ENCODE measurements around the gene SCRT2.

SCRT2 gene

DNA sequence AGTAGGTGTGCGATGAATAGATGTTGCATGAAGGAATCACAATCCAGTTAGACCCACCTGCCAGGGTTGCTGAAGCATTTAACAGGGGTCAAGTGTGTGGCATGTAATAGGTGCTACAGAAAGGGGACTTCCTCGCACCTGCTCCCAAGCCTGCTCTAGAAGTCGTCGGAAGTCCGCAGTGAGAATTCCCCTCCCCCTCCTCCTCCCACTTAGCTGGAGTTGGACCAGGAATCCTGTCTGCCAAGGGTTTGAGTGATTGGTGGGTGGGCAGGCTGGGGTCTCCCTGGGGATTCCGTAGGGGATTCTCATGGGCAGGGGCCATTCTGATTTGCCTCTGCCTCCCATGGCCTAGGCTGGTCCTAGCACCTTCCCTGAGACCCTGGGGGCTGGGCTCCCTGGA is 10.3 kb downstream of the SCRT2 start:
- no peak for DNase-seq (ENCODE audit: low read depth)
- TF ChIP-seq, protein P1, sequence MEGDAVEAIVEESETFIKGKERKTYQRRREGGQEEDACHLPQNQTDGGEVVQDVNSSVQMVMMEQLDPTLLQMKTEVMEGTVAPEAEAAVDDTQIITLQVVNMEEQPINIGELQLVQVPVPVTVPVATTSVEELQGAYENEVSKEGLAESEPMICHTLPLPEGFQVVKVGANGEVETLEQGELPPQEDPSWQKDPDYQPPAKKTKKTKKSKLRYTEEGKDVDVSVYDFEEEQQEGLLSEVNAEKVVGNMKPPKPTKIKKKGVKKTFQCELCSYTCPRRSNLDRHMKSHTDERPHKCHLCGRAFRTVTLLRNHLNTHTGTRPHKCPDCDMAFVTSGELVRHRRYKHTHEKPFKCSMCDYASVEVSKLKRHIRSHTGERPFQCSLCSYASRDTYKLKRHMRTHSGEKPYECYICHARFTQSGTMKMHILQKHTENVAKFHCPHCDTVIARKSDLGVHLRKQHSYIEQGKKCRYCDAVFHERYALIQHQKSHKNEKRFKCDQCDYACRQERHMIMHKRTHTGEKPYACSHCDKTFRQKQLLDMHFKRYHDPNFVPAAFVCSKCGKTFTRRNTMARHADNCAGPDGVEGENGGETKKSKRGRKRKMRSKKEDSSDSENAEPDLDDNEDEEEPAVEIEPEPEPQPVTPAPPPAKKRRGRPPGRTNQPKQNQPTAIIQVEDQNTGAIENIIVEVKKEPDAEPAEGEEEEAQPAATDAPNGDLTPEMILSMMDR (conservative IDR thresholded peaks at IDR 0.05; ENCODE audit: low read depth, low read length): no peak
- no peak overlapping the region for H3K4me3 ChIP-seq (ENCODE audit: low read length)

DNA sequence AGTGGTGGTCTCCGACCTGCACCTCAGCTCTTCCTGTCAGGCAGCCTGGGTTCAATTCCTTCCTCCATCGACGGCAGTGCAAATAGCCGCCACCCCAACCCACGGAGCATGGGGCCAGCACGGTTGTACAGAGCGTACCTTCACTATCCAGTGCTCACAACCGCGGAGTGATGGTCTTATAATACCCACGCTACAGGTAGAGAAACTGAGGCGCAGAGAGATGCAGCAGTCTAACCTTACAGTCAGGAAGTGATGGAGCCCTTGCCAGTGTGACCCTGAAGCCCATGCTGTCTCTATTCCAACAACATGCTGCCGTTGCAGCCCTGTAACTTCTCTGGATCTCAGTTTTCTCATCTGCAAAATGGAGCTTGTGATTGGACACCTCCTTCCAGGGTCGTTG is 11.0 kb downstream of the SCRT2 start:
- H3K4me3 ChIP-seq (ENCODE audit: low read length): no peak overlapping the region
- no peak for DNase-seq (ENCODE audit: low read depth)
- TF ChIP-seq, protein P1 (conservative IDR thresholded peaks at IDR 0.05; ENCODE audit: low read depth, low read length): no peak

DNA sequence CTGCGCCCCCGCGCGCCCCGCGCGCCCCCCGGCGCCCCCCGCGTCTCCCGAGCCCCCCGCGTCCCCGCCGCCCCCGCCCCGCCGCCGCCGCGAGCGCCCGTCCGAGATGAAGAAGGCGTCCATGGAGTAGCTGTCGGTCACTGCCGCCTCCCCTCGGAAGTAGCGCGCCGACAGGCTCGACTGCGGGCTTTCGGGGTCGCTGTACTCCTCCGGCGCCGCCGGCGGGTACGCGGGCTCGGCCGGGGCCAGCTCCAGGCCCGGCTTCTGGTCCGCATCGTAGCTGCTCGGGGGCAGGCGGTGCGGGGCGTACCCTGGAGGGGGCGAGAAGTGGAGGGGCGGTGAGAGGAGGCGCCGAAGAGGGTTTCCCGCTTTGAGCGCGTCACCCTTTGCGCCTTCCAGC is 11.5 kb downstream of the SCRT2 start:
- TF ChIP-seq, protein P1 (conservative IDR thresholded peaks at IDR 0.05; ENCODE audit: low read depth, low read length): no peak
- H3K4me3 ChIP-seq (ENCODE audit: low read length): no peak overlapping the region
- DNase-seq (ENCODE audit: low read depth): no peak

DNA sequence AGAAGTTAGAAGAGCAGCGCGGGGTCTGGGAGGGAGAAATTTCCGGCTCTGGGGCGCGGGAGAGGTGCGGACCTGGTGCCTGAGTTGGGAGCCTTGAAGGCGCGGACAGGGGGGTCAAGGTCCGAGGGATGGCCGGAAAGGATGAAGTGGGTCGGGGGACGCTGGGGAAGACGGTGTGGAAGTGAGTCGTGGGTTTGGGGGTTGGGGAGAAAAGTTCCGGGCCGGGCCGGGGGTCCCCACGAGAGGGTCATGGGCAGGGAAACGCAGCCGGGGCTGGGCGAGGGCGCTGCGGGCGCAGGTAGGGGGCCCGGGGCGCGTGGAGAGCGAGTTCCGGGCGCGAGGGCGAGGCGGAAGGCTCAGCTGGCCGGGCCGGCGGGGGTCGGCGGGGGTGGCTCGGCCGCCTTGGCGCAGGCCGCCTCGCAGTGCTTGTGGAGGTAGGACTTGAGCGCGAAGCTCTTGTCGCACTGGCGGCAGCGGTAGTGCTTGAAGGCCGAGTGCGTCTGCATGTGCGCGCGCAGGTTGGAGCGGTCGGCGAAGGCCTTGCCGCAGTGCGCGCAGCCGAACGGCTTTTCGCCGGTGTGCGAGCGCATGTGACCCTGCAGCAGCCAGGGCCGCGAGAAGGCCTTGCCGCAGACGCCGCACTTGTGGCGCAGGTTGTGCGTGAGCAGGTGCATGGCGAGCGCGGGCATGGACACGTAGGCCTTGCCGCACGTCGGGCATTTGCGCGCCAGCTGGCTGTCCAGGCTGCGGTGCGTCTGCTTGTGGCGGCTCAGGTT is 12.1 kb downstream of the SCRT2 start:
- DNase-seq (ENCODE audit: low read depth): no peak
- TF ChIP-seq, protein P1 (conservative IDR thresholded peaks at IDR 0.05; ENCODE audit: low read depth, low read length): no peak
- no peak overlapping the region for H3K4me3 ChIP-seq (ENCODE audit: low read length)

DNA sequence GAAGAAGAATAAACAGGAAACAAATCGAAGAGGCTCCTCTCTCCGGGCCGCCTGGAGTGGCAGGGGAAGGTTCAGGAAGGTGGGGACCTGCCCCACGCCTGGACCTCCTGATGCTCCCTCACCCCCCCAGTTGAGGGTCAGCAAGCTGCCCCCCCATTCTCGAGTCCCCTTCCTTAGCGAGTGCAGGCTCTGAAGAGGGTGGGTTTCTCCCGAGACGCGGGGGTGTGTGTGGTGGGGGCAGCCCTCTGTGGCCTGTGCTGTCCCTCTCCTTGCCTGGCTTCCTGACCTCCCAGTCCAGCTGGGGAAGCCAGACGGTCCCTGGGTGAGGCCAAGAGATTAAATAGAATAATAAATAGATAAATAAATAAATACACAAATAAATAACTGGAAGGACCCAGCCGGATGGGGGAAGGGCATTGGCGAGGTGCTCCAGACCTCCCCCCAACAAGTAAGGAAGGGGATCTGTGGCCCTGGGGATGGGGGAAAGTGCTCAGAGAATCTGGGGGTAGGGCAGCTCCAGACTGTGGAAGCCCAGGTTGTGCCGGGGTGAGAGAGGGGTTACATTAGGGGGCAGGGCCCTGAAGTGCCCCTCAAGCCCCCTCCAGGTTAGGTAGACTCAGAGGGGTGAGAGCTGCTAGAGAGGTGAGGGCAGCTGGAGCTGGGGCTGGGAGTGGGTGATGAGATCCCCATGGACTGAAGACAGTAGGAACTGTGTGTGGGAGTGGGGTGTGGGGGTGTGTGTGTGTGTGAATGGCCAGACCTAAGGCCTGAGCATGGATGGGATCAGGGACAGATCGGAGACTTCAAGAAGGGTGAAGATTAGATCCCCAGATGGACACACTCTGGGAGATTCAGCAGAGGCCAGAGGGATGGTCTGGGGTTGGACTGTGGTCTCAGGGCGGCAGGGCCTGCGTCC is 13.1 kb downstream of the SCRT2 start:
- H3K4me3 ChIP-seq (ENCODE audit: low read length): no peak overlapping the region
- DNase-seq (ENCODE audit: low read depth): no peak
- TF ChIP-seq, protein P1 (conservative IDR thresholded peaks at IDR 0.05; ENCODE audit: low read depth, low read length): no peak

DNA sequence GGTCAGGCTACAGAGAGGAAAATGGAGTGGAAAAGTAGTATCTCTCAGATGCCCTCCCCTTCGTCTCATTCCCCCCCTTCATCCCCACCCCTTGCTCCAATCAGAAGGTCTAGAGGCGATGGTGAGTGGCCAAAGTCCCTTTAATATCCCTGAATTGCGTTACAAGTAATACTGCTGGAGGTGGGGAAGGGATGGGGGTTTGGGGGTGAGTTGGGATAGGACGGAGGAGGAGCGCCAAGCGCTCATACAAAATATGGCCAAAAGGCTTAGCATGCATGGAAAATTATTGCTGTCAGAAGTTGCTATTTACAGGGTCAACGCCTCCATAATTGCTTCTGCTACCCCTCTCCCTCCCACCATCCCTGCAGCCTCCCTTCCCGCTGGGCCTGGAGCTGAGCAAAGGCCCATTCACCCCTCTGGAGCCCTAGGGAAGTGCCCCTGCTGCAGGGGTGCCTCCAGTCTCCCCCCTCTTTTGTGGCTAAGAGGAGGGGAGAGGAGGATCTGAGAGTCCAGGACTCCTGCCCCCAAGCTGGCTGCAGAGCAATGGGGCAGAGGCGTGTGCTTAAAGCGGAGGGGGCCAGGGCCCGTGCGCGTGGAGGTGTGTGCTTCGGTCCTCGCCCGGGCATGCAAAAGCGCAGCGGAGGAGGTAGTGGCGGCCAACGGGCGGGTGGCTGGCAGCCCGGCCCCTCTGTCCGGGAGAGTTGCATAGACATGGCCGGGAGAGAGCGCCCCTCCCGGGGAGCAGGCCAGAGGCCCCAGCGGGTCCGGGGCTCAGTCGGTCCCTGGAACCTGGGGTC is 13.9 kb downstream of the SCRT2 start:
- no peak overlapping the region for H3K4me3 ChIP-seq (ENCODE audit: low read length)
- TF ChIP-seq, protein P1 (conservative IDR thresholded peaks at IDR 0.05; ENCODE audit: low read depth, low read length): no peak
- no peak for DNase-seq (ENCODE audit: low read depth)
